WTC11 (cell line): ENCODE measurements around the gene VTN. TPM values are rescaled to one million over a fixed set of nuclear protein-coding genes. Genes with fewer than 3 reads are reported as not detected.

Experiments
- ATAC-seq: fragments of 200-7000 bp; cut with Tn5 transposase; 2 replicates; pipeline ENCODE4 v1.10.0; 2021; ENCODE audit warnings: mild to moderate bottlenecking, moderate library complexity
- CTCF ChIA-PET: fragments of 300-600 bp; sonication (Branson Sonifier 250); formaldehyde crosslinking; loops from one replicate; lab custom pipeline; 2021; ENCODE audit warnings: antibody characterized with exemption; lab: Charles Lee
- POLR2A ChIA-PET: fragments of 350-600 bp; sonication (Branson Sonifier 250); formaldehyde crosslinking; loops from one replicate; lab custom pipeline; 2021; ENCODE audit warnings: antibody characterized with exemption; lab: Charles Lee
- DNase-seq: peaks from one replicate; pipeline ENCODE4 v3.0.0; 2021; ENCODE audit warnings: low spot score
- H3K27ac Mint-ChIP-seq: 2 replicates; pipeline ENCODE4 v1.8.0; 2021; ENCODE audit warnings: mixed read lengths
- H3K27me3 Mint-ChIP-seq: 2 replicates; pipeline ENCODE4 v1.8.0; 2021; ENCODE audit warnings: low read depth, mild to moderate bottlenecking, moderate library complexity, mixed read lengths
- H3K36me3 Mint-ChIP-seq: 2 replicates; pipeline ENCODE4 v1.8.0; 2021; ENCODE audit warnings: mixed read lengths
- H3K4me1 Mint-ChIP-seq: 2 replicates; pipeline ENCODE4 v1.8.0; 2022; ENCODE audit warnings: mixed read lengths
- H3K4me3 Mint-ChIP-seq: 2 replicates; pipeline ENCODE4 v1.8.0; 2021; ENCODE audit warnings: mild to moderate bottlenecking, moderate library complexity, mixed read lengths
- H3K9me3 Mint-ChIP-seq: 2 replicates; pipeline ENCODE4 v1.8.0; 2021; ENCODE audit warnings: mixed read lengths
- MXD4 ChIP-seq: fragments of 250-450 bp; sonication (Bioruptor Pico); IDR thresholded peaks from 2 replicates; pipeline ENCODE4 v1.8.0; 2021; ENCODE audit warnings: mild to moderate bottlenecking, moderate library complexity, borderline replicate concordance
- NFYB ChIP-seq: sonication (generic); formaldehyde crosslinking; conservative IDR thresholded peaks from 2 replicates; pipeline ENCODE4 v1.8.0; 2022; ENCODE audit warnings: low read depth, missing genetic modification reagents
- PRRX2 ChIP-seq: fragments of 250-450 bp; sonication (Bioruptor Pico); IDR thresholded peaks from 2 replicates; pipeline ENCODE4 v1.8.0; 2021; ENCODE audit warnings: mild to moderate bottlenecking
- SP1 ChIP-seq: sonication (generic); formaldehyde crosslinking; conservative IDR thresholded peaks from 2 replicates; pipeline ENCODE4 v1.8.1; 2022; ENCODE audit warnings: missing genetic modification reagents
- ZBTB21 ChIP-seq: sonication (generic); formaldehyde crosslinking; IDR thresholded peaks from 2 replicates; pipeline ENCODE4 v1.8.1; 2023; ENCODE audit warnings: mild to moderate bottlenecking, missing genetic modification reagents, borderline replicate concordance
- ZNF138 ChIP-seq: sonication (generic); formaldehyde crosslinking; conservative IDR thresholded peaks from 2 replicates; pipeline ENCODE4 v1.8.1; 2022; ENCODE audit warnings: mild to moderate bottlenecking, moderate library complexity, missing genetic modification reagents
- ZNF219 ChIP-seq: sonication (generic); formaldehyde crosslinking; IDR thresholded peaks from 2 replicates; pipeline ENCODE4 v1.8.0; 2023; ENCODE audit warnings: missing genetic modification reagents, mild to moderate bottlenecking, borderline replicate concordance
- ZNF263 ChIP-seq: sonication (generic); formaldehyde crosslinking; IDR thresholded peaks from 2 replicates; pipeline ENCODE4 v1.8.1; 2022; ENCODE audit warnings: low read depth, mild to moderate bottlenecking, moderate library complexity, missing genetic modification reagents
- ZNF317 ChIP-seq: sonication (generic); formaldehyde crosslinking; IDR thresholded peaks from 2 replicates; pipeline ENCODE4 v1.8.1; 2023; ENCODE audit warnings: low read depth, mild to moderate bottlenecking, moderate library complexity, missing genetic modification reagents, borderline replicate concordance
- ZNF671 ChIP-seq: fragments of 250-450 bp; sonication (Bioruptor Pico); IDR thresholded peaks from 2 replicates; pipeline ENCODE4 v1.8.0; 2021; ENCODE audit warnings: mild to moderate bottlenecking
- total RNA-seq: library from RNA; stranded (reverse); gene quantifications from 3 replicates; pipeline ENCODE4 v1.2.3, GENCODE V29; 2021
- TF ChIP-seq, protein P1 (sequence below): sonication (generic); formaldehyde crosslinking; IDR thresholded peaks from 2 replicates; pipeline ENCODE4 v1.8.1; 2023; ENCODE audit warnings: mild to moderate bottlenecking, missing genetic modification reagents, moderate library complexity
- TF ChIP-seq, protein P2 (sequence below): sonication (generic); formaldehyde crosslinking; IDR thresholded peaks from 2 replicates; pipeline ENCODE4 v1.8.1; 2023; ENCODE audit warnings: mild to moderate bottlenecking, missing genetic modification reagents
- TF ChIP-seq, protein P3 (sequence below): fragments of 250-450 bp; sonication (Bioruptor Pico); conservative IDR thresholded peaks from 2 replicates; pipeline ENCODE4 v1.9.0; 2021; ENCODE audit warnings: mild to moderate bottlenecking
- TF ChIP-seq, protein P4 (sequence below): sonication (generic); formaldehyde crosslinking; conservative IDR thresholded peaks from 2 replicates; pipeline ENCODE4 v1.8.1; 2022; ENCODE audit warnings: mild to moderate bottlenecking, missing genetic modification reagents
- TF ChIP-seq, protein P5 (sequence below): sonication (generic); formaldehyde crosslinking; IDR thresholded peaks from 2 replicates; pipeline ENCODE4 v1.8.0; 2023; ENCODE audit warnings: missing genetic modification reagents, mild to moderate bottlenecking, borderline replicate concordance

VTN gene
- total RNA-seq, 1 experiment from 2014 or later = 1.6 TPM

DNA sequence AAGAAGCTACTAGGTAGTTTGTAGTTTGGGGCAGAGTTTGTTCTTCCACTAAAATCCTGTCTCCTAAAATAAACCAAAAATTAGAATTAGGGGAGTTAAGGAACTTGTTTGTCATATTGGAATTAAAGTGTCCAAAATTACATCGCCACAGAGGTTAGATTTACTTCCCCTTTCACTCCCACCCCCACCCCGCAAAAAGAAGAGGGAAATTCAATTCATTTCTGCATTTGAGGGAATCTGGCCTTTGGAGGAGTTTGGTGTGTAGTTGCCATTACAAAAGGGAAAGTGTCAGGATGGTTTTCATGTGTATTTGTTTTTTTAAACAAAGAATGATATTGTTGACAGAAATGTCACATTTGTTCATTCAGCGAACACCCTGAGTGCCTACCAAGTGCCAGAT, 45.3 kb downstream of the VTN start:
- peaks cover 31% of the 10 kb centered on the region for H3K4me1 Mint-ChIP-seq
- H3K27ac Mint-ChIP-seq = peak overlapping the region; percentile 84
- TF ChIP-seq PRRX2 (CRISPR knock-in tag) = no peak
- TF ChIP-seq NFYB (CRISPR knock-in tag) = no peak
- TF ChIP-seq, protein P1, sequence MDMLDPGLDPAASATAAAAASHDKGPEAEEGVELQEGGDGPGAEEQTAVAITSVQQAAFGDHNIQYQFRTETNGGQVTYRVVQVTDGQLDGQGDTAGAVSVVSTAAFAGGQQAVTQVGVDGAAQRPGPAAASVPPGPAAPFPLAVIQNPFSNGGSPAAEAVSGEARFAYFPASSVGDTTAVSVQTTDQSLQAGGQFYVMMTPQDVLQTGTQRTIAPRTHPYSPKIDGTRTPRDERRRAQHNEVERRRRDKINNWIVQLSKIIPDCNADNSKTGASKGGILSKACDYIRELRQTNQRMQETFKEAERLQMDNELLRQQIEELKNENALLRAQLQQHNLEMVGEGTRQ (CRISPR knock-in tag) = no peak
- H3K36me3 Mint-ChIP-seq = peaks cover 49% of the 10 kb centered on the region
- H3K27me3 Mint-ChIP-seq = no peaks in the 10 kb centered on the region
- no peak overlapping the region for H3K4me3 Mint-ChIP-seq
- ATAC-seq (no peak), DNase-seq (no peak)
- POLR2A ChIA-PET = no interaction called here
- CTCF ChIA-PET = no interaction called here
- no peaks in the 10 kb centered on the region for H3K9me3 Mint-ChIP-seq

DNA sequence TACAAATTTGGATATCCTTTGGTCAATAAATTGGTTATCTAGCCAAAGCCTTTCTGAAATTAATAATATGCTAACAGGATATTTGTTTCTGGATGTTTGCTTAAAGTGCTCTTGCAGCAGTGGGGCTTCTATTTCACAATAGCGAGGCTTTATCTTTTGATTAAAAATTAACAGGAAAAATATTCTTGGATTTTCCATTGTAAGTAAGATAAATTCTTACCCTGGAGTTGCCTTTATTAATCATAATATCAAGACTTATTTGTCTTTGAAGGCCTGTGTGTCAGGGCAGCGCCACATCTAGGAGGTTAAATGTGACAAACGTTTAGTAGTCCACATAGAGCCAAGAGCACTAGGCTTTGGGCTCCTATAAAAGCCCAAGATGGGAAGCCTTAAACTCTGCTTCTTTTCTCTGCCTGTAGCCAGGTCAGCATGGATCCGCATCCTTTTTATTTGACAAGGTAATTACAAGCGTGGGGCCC, 45.8 kb downstream of the VTN start:
- Mint-ChIP-seq H3K9me3 (no peaks in the 10 kb centered on the region), H3K27ac (no peak overlapping the region), H3K4me3 (no peak overlapping the region), H3K36me3 (peaks cover 49% of the 10 kb centered on the region)
- TF ChIP-seq, protein P2, sequence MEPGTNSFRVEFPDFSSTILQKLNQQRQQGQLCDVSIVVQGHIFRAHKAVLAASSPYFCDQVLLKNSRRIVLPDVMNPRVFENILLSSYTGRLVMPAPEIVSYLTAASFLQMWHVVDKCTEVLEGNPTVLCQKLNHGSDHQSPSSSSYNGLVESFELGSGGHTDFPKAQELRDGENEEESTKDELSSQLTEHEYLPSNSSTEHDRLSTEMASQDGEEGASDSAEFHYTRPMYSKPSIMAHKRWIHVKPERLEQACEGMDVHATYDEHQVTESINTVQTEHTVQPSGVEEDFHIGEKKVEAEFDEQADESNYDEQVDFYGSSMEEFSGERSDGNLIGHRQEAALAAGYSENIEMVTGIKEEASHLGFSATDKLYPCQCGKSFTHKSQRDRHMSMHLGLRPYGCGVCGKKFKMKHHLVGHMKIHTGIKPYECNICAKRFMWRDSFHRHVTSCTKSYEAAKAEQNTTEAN (CRISPR knock-in tag) = no peak
- no peak for TF ChIP-seq MXD4
- no peak for TF ChIP-seq SP1
- TF ChIP-seq, protein P3, sequence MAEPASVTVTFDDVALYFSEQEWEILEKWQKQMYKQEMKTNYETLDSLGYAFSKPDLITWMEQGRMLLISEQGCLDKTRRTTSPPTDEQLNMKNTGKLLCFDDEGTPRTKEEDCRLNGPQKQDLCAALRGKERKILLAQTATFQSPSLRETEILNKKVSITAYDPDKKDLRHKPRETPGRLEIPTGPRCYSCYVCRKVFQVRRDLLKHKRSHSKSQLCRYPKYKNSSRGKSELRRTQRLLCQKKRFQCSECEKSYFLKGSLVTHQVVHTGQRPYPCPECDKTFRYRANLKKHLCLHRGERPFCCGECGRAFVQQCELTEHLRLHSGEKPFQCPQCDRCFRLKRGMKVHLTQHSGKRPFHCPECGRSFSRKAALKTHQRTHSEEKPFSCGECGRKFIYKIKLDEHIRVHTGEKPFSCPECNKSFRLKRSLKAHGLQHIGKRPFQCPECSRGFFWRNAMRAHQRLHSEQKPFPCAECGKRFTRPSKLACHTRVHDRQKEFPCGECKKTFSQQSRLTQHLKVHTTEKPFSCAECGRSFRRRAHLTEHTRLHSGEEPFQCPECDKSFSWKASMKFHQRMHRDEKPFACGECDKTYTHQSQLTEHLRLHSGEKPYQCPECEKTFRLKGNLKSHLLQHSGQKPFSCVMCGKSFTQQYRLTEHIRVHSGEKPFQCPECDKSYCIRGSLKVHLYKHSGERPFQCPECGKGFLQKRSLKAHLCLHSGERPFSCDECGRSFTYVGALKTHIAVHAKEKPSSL (CRISPR knock-in tag) = no peak
- no peak for TF ChIP-seq ZNF671 (CRISPR knock-in tag)
- no peak for TF ChIP-seq ZNF219 (CRISPR knock-in tag)
- TF ChIP-seq, protein P4, sequence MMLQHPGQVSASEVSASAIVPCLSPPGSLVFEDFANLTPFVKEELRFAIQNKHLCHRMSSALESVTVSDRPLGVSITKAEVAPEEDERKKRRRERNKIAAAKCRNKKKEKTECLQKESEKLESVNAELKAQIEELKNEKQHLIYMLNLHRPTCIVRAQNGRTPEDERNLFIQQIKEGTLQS (CRISPR knock-in tag) = no peak
- no peak for TF ChIP-seq ZNF317
- no peak for TF ChIP-seq ZNF138 (CRISPR knock-in tag)
- no peak for TF ChIP-seq ZNF263 (CRISPR knock-in tag)
- TF ChIP-seq, protein P5, sequence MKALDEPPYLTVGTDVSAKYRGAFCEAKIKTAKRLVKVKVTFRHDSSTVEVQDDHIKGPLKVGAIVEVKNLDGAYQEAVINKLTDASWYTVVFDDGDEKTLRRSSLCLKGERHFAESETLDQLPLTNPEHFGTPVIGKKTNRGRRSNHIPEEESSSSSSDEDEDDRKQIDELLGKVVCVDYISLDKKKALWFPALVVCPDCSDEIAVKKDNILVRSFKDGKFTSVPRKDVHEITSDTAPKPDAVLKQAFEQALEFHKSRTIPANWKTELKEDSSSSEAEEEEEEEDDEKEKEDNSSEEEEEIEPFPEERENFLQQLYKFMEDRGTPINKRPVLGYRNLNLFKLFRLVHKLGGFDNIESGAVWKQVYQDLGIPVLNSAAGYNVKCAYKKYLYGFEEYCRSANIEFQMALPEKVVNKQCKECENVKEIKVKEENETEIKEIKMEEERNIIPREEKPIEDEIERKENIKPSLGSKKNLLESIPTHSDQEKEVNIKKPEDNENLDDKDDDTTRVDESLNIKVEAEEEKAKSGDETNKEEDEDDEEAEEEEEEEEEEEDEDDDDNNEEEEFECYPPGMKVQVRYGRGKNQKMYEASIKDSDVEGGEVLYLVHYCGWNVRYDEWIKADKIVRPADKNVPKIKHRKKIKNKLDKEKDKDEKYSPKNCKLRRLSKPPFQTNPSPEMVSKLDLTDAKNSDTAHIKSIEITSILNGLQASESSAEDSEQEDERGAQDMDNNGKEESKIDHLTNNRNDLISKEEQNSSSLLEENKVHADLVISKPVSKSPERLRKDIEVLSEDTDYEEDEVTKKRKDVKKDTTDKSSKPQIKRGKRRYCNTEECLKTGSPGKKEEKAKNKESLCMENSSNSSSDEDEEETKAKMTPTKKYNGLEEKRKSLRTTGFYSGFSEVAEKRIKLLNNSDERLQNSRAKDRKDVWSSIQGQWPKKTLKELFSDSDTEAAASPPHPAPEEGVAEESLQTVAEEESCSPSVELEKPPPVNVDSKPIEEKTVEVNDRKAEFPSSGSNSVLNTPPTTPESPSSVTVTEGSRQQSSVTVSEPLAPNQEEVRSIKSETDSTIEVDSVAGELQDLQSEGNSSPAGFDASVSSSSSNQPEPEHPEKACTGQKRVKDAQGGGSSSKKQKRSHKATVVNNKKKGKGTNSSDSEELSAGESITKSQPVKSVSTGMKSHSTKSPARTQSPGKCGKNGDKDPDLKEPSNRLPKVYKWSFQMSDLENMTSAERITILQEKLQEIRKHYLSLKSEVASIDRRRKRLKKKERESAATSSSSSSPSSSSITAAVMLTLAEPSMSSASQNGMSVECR (CRISPR knock-in tag) = no peak
- no peak for TF ChIP-seq ZBTB21 (CRISPR knock-in tag)
- TF ChIP-seq, all 79 proteins: peak for 0
- CTCF ChIA-PET = no interaction called here
- ATAC-seq (no peak), DNase-seq (no peak)
- POLR2A ChIA-PET = no interaction called here
- H3K27me3 Mint-ChIP-seq = no peaks in the 10 kb centered on the region
- peaks cover 31% of the 10 kb centered on the region for H3K4me1 Mint-ChIP-seq
